ENCODE measurements around the gene ADNP. TPM values are rescaled to one million over a fixed set of nuclear protein-coding genes. Genes with fewer than 3 reads are reported as not detected.

Gene ADNP
- total RNA-seq, 2 experiments from 2014 or later = 53.7 to 54.7 TPM

DNA sequence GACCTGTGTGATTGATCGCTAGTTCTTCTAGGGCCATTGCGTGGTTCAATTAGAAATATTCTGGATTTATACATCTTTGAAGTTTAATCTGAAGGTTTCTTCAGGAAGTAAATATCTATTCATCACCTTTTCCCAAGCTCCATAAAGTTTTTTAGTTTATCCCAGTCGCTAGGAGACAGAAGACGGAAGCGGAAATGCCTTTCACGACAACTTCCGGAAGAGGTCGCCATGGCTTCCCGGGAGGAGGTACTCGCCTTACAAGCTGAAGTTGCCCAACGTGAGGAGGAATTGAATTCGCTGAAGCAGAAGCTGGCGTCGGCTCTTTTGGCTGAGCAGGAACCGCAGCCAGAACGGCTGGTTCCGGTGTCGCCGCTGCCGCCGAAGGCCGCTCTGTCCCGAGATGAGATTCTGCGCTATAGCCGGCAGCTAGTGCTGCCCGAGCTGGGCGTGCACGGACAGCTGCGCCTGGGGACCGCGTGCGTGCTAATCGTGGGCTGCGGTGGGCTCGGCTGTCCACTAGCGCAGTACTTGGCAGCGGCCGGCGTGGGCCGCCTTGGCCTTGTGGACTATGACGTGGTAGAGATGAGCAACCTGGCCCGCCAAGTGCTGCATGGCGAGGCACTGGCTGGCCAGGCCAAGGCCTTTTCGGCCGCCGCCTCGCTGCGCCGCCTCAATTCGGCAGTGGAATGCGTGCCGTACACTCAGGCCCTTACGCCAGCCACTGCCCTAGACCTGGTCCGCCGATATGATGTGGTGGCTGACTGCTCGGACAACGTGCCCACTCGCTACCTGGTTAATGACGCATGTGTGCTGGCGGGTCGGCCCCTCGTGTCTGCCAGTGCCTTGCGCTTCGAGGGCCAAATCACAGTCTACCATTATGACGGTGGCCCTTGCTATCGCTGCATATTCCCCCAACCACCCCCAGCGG lies 27.6 kb upstream of the ADNP start, which contains the start of gene MOCS3:
TSS of gene MOCS3 (plus strand) at position 204 of the 928 bp plus-strand sequence. CDS start at position 229, 25 bp downstream.
- Mint-ChIP-seq H3K9me3 (no peaks in the 10 kb centered on the region), H3K27me3 (no peaks in the 10 kb centered on the region), H3K4me1 (ENCODE audit: low read depth) (peaks cover 50% of the 10 kb centered on the region), H3K27ac (peak within 1 kb of the TSS; percentile 98), H3K4me3 (peak within 1 kb of the TSS; percentile 91), H3K36me3 (peaks cover 15% of the 10 kb centered on the region)
- CTCF ChIA-PET = interaction anchor here (0.8 to 4.9 kb wide), 10 partner anchors 11 to 228 kb away, joined by 3 to 39 read pairs (median 4); partner anchors contain the start of genes ADNP, BCAS4 and PARD6B
- POLR2A ChIA-PET = interaction anchor here (0.7 to 2.8 kb wide), 14 partner anchors 9 to 583 kb away, joined by 3 to 62 read pairs (median 4); partner anchors contain the start of genes ADNP, BCAS4 and NFATC2
- DNase-seq = peak; percentile 87
- intact Hi-C loops (cut with micrococcal nuclease) = loop anchor here (1.0 kb wide), 2 partner anchors 28 to 141 kb away; partner anchors contain the start of gene ADNP

DNA sequence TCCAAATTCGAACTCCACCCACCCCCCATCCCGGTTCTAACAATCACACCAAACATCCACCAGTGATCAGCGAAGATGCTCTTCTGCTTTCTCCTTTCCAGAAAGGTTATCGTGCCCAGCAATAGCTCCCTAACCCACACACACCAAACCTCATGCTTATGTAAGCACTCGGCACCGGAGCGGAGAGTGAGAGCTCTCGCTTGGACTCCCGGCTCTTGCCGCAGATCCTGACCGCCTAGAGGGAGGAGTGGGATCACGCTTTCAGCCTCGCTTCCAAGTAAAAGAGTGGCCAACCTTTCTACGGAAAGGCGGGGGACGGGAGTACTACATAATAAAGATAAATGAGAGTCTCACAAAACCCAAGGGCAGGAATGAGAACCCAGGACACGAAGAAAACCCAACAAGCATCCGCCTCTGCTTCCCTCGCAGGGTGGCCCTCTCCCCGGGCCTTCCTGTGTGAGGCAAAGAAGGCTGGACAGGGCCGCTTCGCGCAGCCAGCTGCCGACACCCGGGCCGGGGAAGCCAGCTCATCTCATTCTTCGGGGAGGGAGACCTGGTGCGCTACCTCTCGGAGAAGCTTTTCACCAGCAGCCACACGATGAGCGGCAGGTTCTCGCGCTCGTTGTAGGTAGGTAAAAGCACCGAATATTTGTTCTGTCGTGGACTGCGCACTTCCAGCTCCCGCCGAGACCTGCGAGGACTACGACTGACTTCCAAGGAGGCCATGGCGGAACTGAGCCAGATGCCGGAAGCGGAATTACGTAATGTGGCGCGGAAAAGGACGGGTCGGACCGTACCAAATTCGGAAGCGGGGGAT lies 26.8 kb upstream of the ADNP start, which contains the start of gene DPM1:
TSS of gene DPM1 (minus strand) at position 735 of the 817 bp plus-strand sequence. CDS start at position 726, 9 bp downstream.
- peaks cover 57% of the 10 kb centered on the region for H3K4me1 Mint-ChIP-seq (ENCODE audit: low read depth)
- ChIA-PET CTCF (interaction anchor here (0.8 to 4.9 kb wide), 11 partner anchors 10 to 227 kb away, joined by 3 to 39 read pairs (median 4); partner anchors contain the start of genes ADNP, BCAS4 and PARD6B), POLR2A (interaction anchor here (0.6 to 2.8 kb wide), 15 partner anchors 8 to 584 kb away, joined by 3 to 62 read pairs (median 3); partner anchors contain the start of genes ADNP, BCAS4 and NFATC2)
- no peaks in the 10 kb centered on the region for H3K27me3 Mint-ChIP-seq
- peak within 1 kb of the TSS; percentile 98 for H3K27ac Mint-ChIP-seq
- peaks cover 18% of the 10 kb centered on the region for H3K36me3 Mint-ChIP-seq
- no peaks in the 10 kb centered on the region for H3K9me3 Mint-ChIP-seq
- intact Hi-C loops (cut with micrococcal nuclease) = loop anchor here (1.0 kb wide), 2 partner anchors 27 to 140 kb away; partner anchors contain the start of gene ADNP
- peak; percentile 91 for DNase-seq
- peak within 1 kb of the TSS; percentile 91 for H3K4me3 Mint-ChIP-seq

DNA sequence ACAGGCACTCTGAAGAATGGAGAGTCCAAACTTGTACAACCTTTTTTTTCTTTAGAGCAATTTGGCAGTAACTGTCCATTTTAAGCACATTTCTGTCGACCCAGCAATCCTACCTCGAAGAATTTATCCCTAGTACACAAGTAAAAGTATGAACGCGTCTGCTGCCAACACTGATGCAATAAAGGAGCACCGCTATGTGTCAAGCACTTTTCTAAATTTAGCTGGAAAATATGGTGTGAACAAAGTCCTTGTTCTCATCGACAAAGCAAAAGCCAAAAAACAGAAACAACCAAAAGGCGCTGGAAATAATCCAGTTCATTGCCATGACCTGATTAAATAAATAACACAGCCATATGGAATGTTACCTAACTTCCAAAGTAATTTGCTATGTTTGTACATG lies 26.0 kb upstream of the ADNP start:
- POLR2A ChIA-PET = interaction anchor here (1.3 to 2.8 kb wide), 4 partner anchors 24 to 171 kb away, joined by 3 to 62 read pairs (median 11); partner anchors contain the start of genes ADNP and BCAS4

DNA sequence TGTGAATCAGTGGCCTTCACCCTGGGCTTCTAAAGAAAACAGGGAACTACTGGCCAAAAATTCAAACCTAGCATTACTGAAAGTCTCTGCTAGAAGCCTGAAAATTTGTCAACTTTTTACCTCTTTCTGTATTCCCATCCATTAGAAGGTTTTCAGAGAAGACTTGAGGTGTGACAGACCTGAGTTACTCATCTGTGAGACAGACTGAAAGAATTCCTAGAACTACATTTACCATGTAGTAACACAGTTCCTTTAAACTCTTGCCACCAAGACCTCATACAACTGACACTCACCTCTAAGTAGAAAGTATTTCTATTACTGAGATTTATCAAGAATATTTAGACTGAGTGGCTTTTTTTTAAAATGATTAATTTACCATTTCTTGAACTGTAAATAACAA lies 22.6 kb upstream of the ADNP start:
- CTCF ChIA-PET = no interaction called here
- Mint-ChIP-seq H3K4me3 (no peak overlapping the region), H3K9me3 (no peaks in the 10 kb centered on the region), H3K27ac (no peak overlapping the region), H3K36me3 (peaks cover 27% of the 10 kb centered on the region), H3K4me1 (ENCODE audit: low read depth) (peaks cover 35% of the 10 kb centered on the region), H3K27me3 (no peaks in the 10 kb centered on the region)
- intact Hi-C loops (cut with micrococcal nuclease) = no loop called here
- POLR2A ChIA-PET = no interaction called here
- no peak for DNase-seq

More for the DNA sequence above, 26.0 kb upstream of the ADNP start:
- Mint-ChIP-seq H3K27ac (peak overlapping the region; percentile 9), H3K9me3 (no peaks in the 10 kb centered on the region), H3K4me3 (peak overlapping the region; percentile 91), H3K36me3 (peaks cover 20% of the 10 kb centered on the region), H3K27me3 (no peaks in the 10 kb centered on the region), H3K4me1 (ENCODE audit: low read depth) (peaks cover 58% of the 10 kb centered on the region)
- CTCF ChIA-PET = interaction anchor here (1.2 to 4.9 kb wide), 5 partner anchors 24 to 163 kb away, joined by 3 to 39 read pairs (median 6); partner anchors contain the start of genes ADNP and BCAS4
- intact Hi-C loops (cut with micrococcal nuclease) = no loop called here
- DNase-seq = no peak

DNA sequence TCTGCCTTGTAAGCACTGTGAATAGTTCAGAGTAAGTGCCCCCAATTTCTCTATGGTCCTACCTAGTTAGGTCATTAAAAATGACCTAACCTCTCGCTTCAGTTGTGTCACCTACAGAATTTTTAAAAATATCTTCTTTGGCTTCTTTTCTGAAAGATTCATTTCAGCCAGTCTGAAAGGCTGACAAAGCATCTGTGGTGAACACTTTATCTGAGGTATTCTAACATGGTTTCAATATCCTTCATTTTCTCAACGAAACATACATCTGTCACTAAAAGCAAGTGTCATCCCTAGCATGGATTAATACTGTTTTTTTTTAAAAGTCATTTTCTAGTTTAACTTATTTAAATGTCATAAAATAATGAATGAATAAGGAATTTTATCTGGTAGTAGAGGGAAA lies 22.0 kb upstream of the ADNP start:
- intact Hi-C loops (cut with micrococcal nuclease) = no loop called here
- no peak overlapping the region for H3K27ac Mint-ChIP-seq
- no peaks in the 10 kb centered on the region for H3K27me3 Mint-ChIP-seq
- H3K4me3 Mint-ChIP-seq = no peak overlapping the region
- H3K36me3 Mint-ChIP-seq = peaks cover 31% of the 10 kb centered on the region
- ChIA-PET POLR2A (no interaction called here), CTCF (no interaction called here)
- no peaks in the 10 kb centered on the region for H3K9me3 Mint-ChIP-seq
- H3K4me1 Mint-ChIP-seq (ENCODE audit: low read depth) = peaks cover 35% of the 10 kb centered on the region
- DNase-seq = no peak

DNA sequence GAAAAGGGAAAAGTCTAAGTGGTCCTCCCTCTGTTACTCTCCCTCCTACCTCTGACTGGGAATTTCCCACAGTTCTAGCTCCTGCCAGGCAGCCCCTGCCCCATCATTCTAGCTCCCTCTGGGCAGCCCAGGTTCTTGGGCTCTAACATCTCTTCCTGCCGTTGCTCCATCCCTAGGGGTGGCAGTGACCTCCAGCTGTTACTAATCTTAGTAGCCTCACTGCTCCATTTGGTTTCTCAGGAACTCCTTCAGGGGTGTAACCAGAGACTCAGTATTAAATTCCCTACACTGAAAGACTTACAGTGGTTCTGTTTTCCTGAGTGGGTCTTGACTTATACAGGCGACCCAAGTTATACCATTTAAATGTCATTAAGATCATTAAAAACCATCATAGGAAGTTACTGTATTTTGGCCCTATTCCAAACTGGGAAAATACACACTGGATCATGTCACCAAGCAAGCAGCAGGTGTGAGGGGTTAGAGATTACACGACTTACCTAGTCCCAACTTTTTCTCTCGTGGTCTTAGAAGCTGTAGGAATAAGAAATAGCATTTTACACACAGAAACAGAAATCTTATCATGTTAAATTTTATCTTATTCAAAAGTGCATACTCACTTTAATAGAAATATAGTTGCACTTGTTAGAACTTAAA lies 17.0 kb upstream of the ADNP start:
- CTCF ChIA-PET = interaction anchor here (0.8 to 1.2 kb wide), 2 partner anchors 10 to 154 kb away, joined by 3 read pairs; partner anchors contain the start of genes DPM1 and MOCS3
- H3K9me3 Mint-ChIP-seq = no peaks in the 10 kb centered on the region
- H3K27me3 Mint-ChIP-seq = no peaks in the 10 kb centered on the region
- peaks cover 43% of the 10 kb centered on the region for H3K36me3 Mint-ChIP-seq
- no peak overlapping the region for H3K4me3 Mint-ChIP-seq
- H3K4me1 Mint-ChIP-seq (ENCODE audit: low read depth) = peaks cover 5% of the 10 kb centered on the region
- intact Hi-C loops (cut with micrococcal nuclease) = no loop called here
- POLR2A ChIA-PET = interaction anchor here (0.7 kb wide), 1 partner anchor 12 kb away, joined by 3 read pairs; no protein-coding TSS in a partner anchor
- DNase-seq = no peak
- no peak overlapping the region for H3K27ac Mint-ChIP-seq

DNA sequence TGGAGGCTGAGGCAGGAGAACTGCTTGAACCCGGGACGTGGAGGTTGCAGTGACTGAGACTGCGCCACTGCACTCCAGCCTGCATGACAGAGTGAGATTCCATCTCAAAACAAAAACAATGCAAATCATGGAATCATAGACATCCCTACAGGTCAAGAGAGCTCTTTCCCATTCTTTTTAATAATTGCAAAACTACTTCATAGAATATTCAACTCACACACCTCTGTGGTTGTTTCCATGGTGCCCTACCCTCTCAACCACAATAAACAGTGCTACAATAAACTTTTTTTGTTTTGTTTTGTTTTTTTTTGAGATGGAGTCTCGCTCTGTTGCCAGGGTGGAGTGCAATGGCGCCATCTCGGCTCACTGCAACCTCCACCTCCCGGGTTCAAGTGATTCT lies 11.8 kb upstream of the ADNP start:
- intact Hi-C loops (cut with micrococcal nuclease) = no loop called here
- Mint-ChIP-seq H3K27me3 (no peaks in the 10 kb centered on the region), H3K4me3 (no peak overlapping the region), H3K4me1 (ENCODE audit: low read depth) (no peaks in the 10 kb centered on the region), H3K27ac (no peak overlapping the region), H3K36me3 (peaks cover 32% of the 10 kb centered on the region), H3K9me3 (no peaks in the 10 kb centered on the region)
- ChIA-PET CTCF (no interaction called here), POLR2A (no interaction called here)
- no peak for DNase-seq

DNA sequence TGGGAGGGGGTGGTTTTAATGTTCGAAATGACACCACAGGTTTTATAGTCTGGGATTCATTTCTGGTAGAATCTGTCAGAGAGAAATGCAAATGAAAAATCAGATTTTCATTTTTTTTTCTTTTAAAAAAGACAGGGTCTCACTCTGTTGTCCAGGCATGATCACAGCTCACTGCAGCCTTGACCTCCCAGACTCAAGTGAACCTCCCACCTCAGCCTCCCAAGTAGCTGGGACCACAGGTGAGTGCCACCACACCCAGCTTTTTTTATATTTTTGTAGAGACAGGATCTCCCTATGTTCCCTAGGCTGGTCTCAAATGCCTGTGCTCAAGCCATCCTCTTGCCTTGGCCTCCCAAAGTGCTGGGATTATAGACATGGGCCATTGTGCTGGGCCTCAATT lies 2.4 kb upstream of the ADNP start:
- intact Hi-C loops (cut with micrococcal nuclease) = no loop called here
- no peak for DNase-seq
- H3K4me3 Mint-ChIP-seq = no peak overlapping the region
- CTCF ChIA-PET = interaction anchor here (0.6 to 14.4 kb wide), 2 partner anchors 12 to 141 kb away, joined by 4 to 268 read pairs; partner anchors contain the start of gene BCAS4
- peaks cover 36% of the 10 kb centered on the region for H3K36me3 Mint-ChIP-seq
- peak overlapping the region; percentile 54 for H3K27ac Mint-ChIP-seq
- H3K4me1 Mint-ChIP-seq (ENCODE audit: low read depth) = peaks cover 19% of the 10 kb centered on the region
- H3K27me3 Mint-ChIP-seq = no peaks in the 10 kb centered on the region
- H3K9me3 Mint-ChIP-seq = no peaks in the 10 kb centered on the region
- POLR2A ChIA-PET = interaction anchor here (1.1 kb wide), 1 partner anchor 24 kb away, joined by 3 read pairs; the partner anchor contains the start of gene DPM1

DNA sequence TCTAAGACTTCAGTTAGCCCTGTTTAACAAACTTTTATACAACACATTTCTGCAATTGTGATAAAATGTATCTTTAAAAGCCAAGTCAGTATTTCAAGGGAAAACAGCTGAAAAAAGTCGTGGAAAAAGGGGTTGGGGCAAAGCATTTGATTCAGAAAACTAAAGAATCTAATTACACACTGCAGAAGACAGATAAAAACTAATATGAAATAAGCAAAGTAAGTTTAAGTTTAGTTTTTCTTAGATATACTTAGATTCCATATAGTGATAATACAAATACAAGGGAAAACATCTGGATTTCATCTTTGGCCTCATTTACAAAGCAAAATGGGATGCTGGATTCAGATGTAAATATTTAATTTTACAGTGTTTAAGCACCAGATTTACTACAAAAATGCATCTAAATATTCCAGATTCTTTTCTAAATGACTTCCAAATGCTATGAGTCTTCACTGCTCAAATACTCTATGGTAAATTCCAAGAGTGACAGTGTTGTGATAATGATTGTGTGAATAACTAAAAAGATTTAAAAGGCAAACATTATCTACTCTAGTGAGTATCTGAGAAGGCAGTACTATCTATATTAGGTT lies 1.5 kb upstream of the ADNP start:
- Mint-ChIP-seq H3K4me1 (ENCODE audit: low read depth) (peaks cover 26% of the 10 kb centered on the region), H3K27me3 (no peaks in the 10 kb centered on the region), H3K27ac (peak overlapping the region; percentile 95), H3K4me3 (no peak overlapping the region), H3K9me3 (no peaks in the 10 kb centered on the region), H3K36me3 (peaks cover 41% of the 10 kb centered on the region)
- ChIA-PET POLR2A (interaction anchor here (2.0 to 3.9 kb wide), 2 partner anchors 25 to 138 kb away, joined by 23 to 62 read pairs; partner anchors contain the start of genes BCAS4, DPM1 and MOCS3), CTCF (interaction anchor here (0.9 to 14.4 kb wide), 3 partner anchors 55 to 141 kb away, joined by 3 to 268 read pairs (median 4); partner anchors contain the start of gene BCAS4)
- intact Hi-C loops (cut with micrococcal nuclease) = no loop called here
- DNase-seq = no peak

DNA sequence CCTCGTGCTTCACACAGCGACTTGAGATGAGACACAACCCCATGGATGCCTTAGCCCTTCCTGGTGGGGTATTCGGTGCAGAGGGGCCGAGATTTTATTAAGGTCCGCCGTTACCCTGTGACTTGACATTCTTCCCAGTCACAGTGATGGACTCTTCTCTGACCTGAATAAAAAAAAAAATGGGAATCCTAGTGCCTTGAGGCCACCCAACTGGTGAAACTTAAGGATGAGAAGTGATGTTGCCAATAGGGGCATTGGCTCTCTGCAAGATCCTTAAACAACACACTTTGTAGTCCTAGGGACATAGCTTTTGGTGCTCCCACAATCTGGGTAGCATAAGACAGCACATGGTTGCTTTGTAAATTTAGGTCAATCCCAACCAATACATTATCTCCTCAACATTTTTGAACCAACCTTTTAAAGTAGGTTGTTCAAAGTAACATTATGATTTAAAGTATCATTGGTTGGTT lies 814 bp upstream of the ADNP start:
- ChIA-PET CTCF (interaction anchor here (0.7 to 14.4 kb wide), 10 partner anchors 11 to 362 kb away, joined by 3 to 268 read pairs (median 6); partner anchors contain the start of genes BCAS4, DPM1 and MOCS3), POLR2A (interaction anchor here (1.2 to 3.9 kb wide), 6 partner anchors 11 to 593 kb away, joined by 4 to 62 read pairs (median 8); partner anchors contain the start of genes BCAS4, DPM1 and MOCS3)
- H3K4me1 Mint-ChIP-seq (ENCODE audit: low read depth) = peaks cover 32% of the 10 kb centered on the region
- H3K27me3 Mint-ChIP-seq = no peaks in the 10 kb centered on the region
- DNase-seq = no peak
- peak overlapping the region; percentile 63 for H3K4me3 Mint-ChIP-seq
- peaks cover 43% of the 10 kb centered on the region for H3K36me3 Mint-ChIP-seq
- no peaks in the 10 kb centered on the region for H3K9me3 Mint-ChIP-seq
- H3K27ac Mint-ChIP-seq = peak overlapping the region; percentile 95
- intact Hi-C loops (cut with micrococcal nuclease) = no loop called here

Measured in activated CD4-positive, alpha-beta memory T cell treated with anti-CD3 and anti-CD28 coated beads for 36 hours (primary cell).